ENCODE results near the gene ADAM11.
"Not testable (repeated sequence)": the region's sequence is repeated elsewhere in the genome, so short reads cannot be mapped to it uniquely, and the experiment has no call there.

Gene ADAM11, protein sequence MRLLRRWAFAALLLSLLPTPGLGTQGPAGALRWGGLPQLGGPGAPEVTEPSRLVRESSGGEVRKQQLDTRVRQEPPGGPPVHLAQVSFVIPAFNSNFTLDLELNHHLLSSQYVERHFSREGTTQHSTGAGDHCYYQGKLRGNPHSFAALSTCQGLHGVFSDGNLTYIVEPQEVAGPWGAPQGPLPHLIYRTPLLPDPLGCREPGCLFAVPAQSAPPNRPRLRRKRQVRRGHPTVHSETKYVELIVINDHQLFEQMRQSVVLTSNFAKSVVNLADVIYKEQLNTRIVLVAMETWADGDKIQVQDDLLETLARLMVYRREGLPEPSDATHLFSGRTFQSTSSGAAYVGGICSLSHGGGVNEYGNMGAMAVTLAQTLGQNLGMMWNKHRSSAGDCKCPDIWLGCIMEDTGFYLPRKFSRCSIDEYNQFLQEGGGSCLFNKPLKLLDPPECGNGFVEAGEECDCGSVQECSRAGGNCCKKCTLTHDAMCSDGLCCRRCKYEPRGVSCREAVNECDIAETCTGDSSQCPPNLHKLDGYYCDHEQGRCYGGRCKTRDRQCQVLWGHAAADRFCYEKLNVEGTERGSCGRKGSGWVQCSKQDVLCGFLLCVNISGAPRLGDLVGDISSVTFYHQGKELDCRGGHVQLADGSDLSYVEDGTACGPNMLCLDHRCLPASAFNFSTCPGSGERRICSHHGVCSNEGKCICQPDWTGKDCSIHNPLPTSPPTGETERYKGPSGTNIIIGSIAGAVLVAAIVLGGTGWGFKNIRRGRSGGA
- total RNA-seq = 0 to 3.2 (median 0.37) reads per million in 9 experiments

DNA sequence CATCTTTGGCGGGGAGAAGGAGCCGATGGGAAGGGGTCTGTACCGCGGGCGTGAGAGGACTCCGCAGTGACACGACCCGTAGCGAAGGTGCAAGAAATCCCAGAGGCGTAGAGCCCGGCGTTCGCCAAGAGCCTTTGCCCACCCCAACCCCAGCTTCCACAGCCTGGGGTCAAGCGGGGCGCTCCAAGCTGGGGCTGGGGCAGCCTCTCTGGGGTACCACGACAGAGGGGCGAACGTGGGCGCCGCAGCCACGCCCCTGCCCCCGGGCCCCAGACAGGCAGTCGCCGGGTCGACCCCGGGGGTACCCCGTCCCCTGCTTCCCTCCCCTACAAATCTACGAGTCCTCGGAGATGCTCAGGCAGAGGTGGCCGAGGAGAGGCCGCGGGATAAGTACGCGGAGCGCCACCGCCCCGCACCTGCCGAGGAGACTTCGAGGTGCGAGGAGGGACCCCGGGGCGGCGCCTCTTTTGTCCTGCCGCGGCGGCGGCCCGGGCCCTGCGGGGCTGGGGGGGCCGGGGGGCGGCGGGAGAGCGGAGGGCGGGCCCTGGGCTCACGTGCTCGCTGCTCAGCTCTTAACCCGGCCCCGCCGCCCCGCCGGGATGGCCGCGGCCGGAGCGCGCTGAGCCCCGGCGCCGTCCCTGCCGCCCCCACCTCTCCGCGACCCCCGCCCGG lies at the start of gene ADAM11:
TSS of gene ADAM11 (plus strand) at position 575 of the 672 bp plus-strand sequence. CDS start 212 bp downstream, outside the sequence.
- peaks cover 0 to 3% of the 10 kb centered on the region in 2 donors for H3K4me1 Mint-ChIP-seq (ENCODE audit: low read depth in 2 of 2)
- no peak within 1 kb of the TSS for H3K27ac Mint-ChIP-seq
- ATAC-seq (replicated peaks) = peak; percentile 69
- H3K4me3 Mint-ChIP-seq = peak within 1 kb of the TSS; percentile 66 to 72
- H3K9me3 Mint-ChIP-seq = no peaks in the 10 kb centered on the region
- DNase-seq = no peak
- peaks cover 5% of the 10 kb centered on the region for H3K36me3 Mint-ChIP-seq (ENCODE audit: insufficient read depth)
- H3K27me3 Mint-ChIP-seq = peaks cover 29 to 63% of the 10 kb centered on the region in 2 donors

DNA sequence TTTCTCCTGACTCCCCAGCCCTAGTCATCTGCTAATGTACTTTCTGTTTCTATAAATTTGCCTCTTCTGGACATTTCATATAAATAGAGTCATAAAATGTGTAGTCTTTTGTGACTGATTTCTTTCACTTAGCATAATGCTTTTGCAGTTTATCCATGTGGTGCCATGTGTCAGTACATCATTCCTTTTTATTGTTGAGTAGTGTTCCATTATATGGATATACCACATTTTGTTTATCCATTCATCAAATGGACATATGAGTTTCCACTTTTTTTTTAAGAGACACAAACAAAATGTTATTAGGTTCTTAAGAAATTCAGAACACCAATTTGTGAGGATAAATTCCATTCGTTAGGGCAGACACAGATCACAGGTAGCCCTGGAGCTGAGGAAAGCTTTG lies 39.3 kb upstream of the ADAM11 start:
- peaks cover 3% of the 10 kb centered on the region for H3K36me3 Mint-ChIP-seq (ENCODE audit: insufficient read depth)
- H3K4me1 Mint-ChIP-seq (ENCODE audit: low read depth in 2 of 2) = no peaks in the 10 kb centered on the region
- H3K9me3 Mint-ChIP-seq = no peaks in the 10 kb centered on the region
- ATAC-seq (replicated peaks) (no peak), DNase-seq (no peak)
- no peaks in the 10 kb centered on the region for H3K27me3 Mint-ChIP-seq
- H3K27ac Mint-ChIP-seq = peak overlapping the region in 1 of 2 donors; percentile 11
- H3K4me3 Mint-ChIP-seq = no peak overlapping the region

DNA sequence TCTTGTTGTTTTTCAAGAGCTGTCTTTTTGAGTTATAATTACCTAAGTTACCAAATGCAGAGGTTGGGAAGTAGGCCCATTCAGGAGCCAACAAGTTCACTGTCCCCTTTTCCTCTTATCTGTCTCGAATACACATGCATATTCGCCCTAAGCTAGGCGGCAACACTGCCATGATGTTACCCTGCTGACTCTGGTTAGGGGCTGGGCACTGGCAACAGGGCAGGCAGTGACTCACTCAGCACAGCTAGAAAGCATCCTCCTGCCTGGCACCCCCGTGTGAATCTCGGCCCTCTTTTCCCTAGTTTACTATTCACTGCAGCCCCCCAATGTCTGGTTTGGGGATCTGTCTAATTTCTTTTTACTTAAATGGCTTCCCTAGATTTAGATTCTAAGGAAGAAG lies 36.5 kb upstream of the ADAM11 start:
- DNase-seq (no peak), ATAC-seq (replicated peaks) (no peak)
- Mint-ChIP-seq H3K4me3 (no peak overlapping the region), H3K27ac (no peak overlapping the region), H3K9me3 (no peaks in the 10 kb centered on the region), H3K4me1 (ENCODE audit: low read depth in 2 of 2) (no peaks in the 10 kb centered on the region), H3K36me3 (ENCODE audit: insufficient read depth) (peaks cover 3% of the 10 kb centered on the region), H3K27me3 (no peaks in the 10 kb centered on the region)

DNA sequence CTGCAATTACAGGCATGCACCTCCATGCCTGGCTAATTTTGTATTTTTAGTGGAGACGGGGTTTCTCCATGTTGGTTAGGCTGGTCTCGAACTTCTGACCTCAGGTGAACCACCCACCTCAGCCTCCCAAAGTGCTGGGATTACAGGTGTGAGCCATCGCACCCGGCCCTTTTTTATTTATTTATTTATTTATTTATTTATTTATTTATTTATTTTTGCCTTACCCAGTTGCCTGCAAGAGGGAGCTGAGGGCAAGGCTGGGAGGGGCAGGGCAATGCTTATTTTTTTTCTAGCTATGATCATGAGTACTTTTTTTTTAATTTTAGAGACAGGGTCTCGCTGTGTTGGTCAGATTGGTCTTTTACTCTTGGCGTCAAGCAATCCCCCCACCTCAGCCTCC lies 32.7 kb upstream of the ADAM11 start:
- not testable (repeated sequence) for H3K27me3 Mint-ChIP-seq

DNA sequence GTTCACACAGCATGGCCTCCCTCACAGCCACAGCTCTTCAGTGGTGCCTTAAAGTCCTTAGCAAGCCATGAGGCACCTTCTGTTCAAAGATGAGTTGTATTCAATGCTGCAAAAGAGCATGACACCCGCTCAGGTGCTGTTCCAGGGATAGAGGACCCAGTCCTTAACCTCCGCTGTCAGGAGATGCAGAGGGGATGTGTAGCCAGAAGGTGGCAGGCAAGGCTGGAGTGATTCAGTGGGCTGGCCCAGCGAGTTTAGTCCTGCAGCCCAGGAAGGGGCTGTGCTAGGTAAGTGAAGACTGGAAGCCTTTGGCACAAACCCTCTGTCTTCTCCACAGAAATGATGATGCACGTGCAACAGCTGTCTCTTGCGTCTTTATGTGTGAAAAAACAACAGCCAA lies 25.0 kb upstream of the ADAM11 start:
- no peaks in the 10 kb centered on the region for H3K36me3 Mint-ChIP-seq (ENCODE audit: insufficient read depth)
- ATAC-seq (replicated peaks) (no peak), DNase-seq (no peak)
- no peak overlapping the region for H3K4me3 Mint-ChIP-seq
- no peaks in the 10 kb centered on the region for H3K4me1 Mint-ChIP-seq (ENCODE audit: low read depth in 2 of 2)
- H3K27me3 Mint-ChIP-seq = no peaks in the 10 kb centered on the region
- H3K9me3 Mint-ChIP-seq = no peaks in the 10 kb centered on the region
- H3K27ac Mint-ChIP-seq = no peak overlapping the region

More for the DNA sequence above, 32.7 kb upstream of the ADAM11 start:
- H3K4me3 Mint-ChIP-seq; H3K4me1 Mint-ChIP-seq (ENCODE audit: low read depth in 2 of 2); H3K27ac Mint-ChIP-seq; ATAC-seq (replicated peaks); H3K36me3 Mint-ChIP-seq (ENCODE audit: insufficient read depth); H3K9me3 Mint-ChIP-seq; DNase-seq: not testable (repeated sequence)

DNA sequence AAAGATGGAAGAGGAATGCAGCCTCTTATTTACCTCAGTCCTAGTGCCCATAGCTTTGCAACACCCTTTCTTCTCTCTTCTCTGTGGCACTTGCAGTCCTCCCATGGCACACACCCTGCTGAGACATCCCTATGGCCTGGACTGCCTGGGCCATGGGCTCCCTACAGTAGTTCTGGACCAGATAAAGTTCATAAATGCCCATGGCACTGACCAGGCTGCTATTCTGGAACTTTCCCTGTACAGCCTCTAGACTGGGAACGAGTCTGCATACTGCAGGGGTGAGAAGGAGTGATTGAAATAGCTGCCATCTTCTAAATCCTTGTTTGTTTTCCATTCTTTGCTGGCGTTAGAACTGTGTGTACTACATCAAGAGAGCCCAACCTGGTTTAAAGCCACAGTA lies 24.5 kb upstream of the ADAM11 start:
- H3K27me3 Mint-ChIP-seq = no peaks in the 10 kb centered on the region
- no peaks in the 10 kb centered on the region for H3K9me3 Mint-ChIP-seq
- no peaks in the 10 kb centered on the region for H3K4me1 Mint-ChIP-seq (ENCODE audit: low read depth in 2 of 2)
- ATAC-seq (replicated peaks) = no peak
- H3K4me3 Mint-ChIP-seq = no peak overlapping the region
- H3K36me3 Mint-ChIP-seq (ENCODE audit: insufficient read depth) = no peaks in the 10 kb centered on the region
- no peak overlapping the region for H3K27ac Mint-ChIP-seq
- no peak for DNase-seq

DNA sequence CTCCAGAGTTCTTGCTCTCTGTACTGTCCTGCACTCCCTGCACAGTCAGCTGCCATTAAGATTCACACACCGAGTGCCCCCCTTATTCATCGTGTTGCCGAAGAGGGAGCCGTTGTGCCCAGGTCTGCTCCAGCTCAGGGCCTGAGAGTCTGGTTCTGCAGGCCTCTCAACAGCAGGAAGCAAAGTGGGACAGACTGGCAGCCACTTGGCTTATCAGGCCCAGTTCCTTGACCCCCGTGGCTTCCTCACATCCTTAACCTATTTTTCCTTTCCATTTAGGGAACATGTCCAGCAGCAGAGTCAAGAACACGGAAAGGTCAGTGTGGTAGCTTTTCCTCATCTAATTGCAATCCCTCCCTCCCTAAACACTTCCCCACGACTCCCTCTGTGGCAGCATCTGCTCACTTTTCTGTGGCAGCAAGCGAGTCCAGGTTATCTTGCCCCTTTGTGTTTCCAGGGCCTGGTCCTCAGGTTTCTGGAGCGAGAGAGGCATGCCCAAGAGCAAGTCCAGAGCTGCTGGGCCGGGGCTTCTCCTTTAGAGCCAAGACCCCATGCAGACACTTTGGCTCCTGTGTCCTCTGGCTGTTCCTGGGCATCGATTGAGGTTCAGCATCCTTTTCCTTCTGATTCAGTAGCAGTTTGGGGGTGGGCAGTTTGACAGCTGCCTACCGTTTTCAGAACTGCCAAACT lies 22.1 kb upstream of the ADAM11 start:
- Mint-ChIP-seq H3K4me1 (ENCODE audit: low read depth in 2 of 2) (no peaks in the 10 kb centered on the region), H3K27ac (no peak overlapping the region), H3K4me3 (no peak overlapping the region), H3K9me3 (no peaks in the 10 kb centered on the region), H3K36me3 (ENCODE audit: insufficient read depth) (no peaks in the 10 kb centered on the region), H3K27me3 (no peaks in the 10 kb centered on the region)
- DNase-seq (no peak), ATAC-seq (replicated peaks) (no peak)

DNA sequence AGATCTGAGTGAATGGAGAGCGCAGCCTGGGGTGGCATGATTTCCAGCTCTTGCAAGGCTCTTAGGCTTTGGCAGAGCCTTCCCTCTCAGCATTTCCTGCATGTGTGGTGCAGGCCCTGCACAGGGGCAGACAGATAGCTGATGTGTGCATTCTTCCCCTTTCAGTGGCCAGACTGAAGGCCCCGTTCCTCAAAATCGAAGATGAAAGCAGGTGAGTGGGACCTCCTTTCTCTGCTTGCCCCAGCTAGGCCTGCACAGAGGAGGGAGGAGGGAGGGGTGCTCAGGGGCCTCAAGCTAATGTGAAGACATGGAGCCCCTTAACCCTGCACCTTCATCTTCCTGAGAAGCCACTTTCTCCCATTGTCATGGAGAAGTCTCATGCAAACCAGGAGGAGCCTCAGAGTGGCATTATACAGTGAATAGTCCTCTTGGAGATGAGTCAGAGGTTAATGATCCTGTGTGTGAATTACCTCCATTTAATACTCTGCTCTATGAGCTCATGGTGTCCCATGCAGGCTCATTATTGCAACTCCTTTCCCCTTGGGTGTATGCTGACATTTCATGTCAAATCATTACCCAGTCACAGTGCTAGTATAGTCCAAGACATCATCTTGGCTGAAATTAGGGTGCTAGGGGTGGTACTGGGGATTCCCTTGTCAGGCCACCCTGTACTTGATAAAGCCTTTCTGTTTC lies 20.4 kb upstream of the ADAM11 start:
- Mint-ChIP-seq H3K4me3 (no peak overlapping the region), H3K27ac (no peak overlapping the region), H3K36me3 (ENCODE audit: insufficient read depth) (no peaks in the 10 kb centered on the region), H3K4me1 (ENCODE audit: low read depth in 2 of 2) (no peaks in the 10 kb centered on the region), H3K9me3 (no peaks in the 10 kb centered on the region), H3K27me3 (no peaks in the 10 kb centered on the region)
- ATAC-seq (replicated peaks) (no peak), DNase-seq (no peak)

DNA sequence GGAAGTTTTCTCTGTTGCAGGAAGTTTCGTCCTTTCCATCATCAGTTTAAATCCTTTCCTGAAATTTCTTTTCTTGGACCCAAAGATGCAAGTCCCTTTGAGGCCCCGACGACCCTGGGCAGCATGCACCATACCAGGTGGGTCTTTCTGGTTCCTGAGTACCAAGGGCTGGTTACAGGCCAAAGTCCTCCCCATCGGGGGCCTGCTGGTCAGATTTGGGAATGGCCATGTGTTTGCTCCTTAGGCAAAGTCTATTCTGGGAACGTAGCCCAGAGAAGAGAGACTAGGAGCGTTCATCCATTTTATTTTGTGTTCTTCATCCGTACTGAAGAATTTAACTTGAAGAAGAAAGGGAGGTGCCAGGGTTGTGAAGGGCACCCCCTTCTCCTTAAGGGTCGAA lies 17.5 kb upstream of the ADAM11 start:
- Mint-ChIP-seq H3K27me3 (no peaks in the 10 kb centered on the region), H3K27ac (no peak overlapping the region), H3K9me3 (no peaks in the 10 kb centered on the region), H3K36me3 (ENCODE audit: insufficient read depth) (no peaks in the 10 kb centered on the region), H3K4me3 (no peak overlapping the region), H3K4me1 (ENCODE audit: low read depth in 2 of 2) (no peaks in the 10 kb centered on the region)
- ATAC-seq (replicated peaks) (no peak), DNase-seq (no peak)

DNA sequence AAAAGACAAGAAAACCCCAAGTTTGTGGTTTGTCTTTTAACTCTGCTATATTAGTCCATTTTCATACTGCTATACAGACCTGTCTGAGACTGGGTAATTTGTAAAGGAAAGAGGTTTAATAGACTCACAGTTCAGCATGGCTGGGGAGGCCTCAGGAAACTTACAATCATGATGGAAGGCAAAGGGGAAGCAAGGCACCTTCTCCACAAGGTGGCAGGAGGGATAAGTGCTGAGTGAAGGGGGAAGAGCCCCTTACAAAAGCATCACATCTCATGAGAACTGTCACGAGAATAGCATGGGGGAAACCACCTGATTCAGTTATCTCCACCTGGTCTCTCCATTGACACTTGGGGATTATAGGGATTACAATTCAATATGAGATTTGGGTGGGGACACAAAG lies 13.5 kb upstream of the ADAM11 start:
- Mint-ChIP-seq H3K27me3 (no peaks in the 10 kb centered on the region), H3K27ac (no peak overlapping the region), H3K4me1 (ENCODE audit: low read depth in 2 of 2) (peaks cover 0 to 3% of the 10 kb centered on the region in 2 donors), H3K4me3 (no peak overlapping the region), H3K36me3 (ENCODE audit: insufficient read depth) (no peaks in the 10 kb centered on the region), H3K9me3 (no peaks in the 10 kb centered on the region)
- DNase-seq (no peak), ATAC-seq (replicated peaks) (no peak)

DNA sequence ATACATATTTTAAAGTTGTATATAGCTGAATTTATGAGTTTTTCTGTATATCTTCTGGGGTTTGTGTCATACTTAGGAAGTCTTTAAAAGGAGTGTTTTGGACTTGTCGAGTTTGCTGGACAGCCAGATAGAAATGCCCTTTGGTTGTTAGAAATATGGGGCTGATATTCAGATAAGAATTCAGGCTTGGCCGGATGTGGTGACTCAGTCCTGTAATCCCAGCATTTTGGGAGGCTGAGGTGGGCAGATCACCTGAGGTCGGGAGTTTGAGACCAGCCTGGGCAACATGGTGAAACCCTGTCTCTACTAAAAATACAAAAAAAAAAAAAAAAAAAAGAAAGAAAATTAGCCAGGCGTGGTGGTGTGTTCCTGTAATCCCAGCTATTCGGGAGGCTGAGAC lies 13.1 kb upstream of the ADAM11 start:
- H3K4me3 Mint-ChIP-seq; H3K36me3 Mint-ChIP-seq (ENCODE audit: insufficient read depth); H3K27me3 Mint-ChIP-seq; ATAC-seq (replicated peaks); H3K9me3 Mint-ChIP-seq; H3K27ac Mint-ChIP-seq; H3K4me1 Mint-ChIP-seq (ENCODE audit: low read depth in 2 of 2); DNase-seq: not testable (repeated sequence)

DNA sequence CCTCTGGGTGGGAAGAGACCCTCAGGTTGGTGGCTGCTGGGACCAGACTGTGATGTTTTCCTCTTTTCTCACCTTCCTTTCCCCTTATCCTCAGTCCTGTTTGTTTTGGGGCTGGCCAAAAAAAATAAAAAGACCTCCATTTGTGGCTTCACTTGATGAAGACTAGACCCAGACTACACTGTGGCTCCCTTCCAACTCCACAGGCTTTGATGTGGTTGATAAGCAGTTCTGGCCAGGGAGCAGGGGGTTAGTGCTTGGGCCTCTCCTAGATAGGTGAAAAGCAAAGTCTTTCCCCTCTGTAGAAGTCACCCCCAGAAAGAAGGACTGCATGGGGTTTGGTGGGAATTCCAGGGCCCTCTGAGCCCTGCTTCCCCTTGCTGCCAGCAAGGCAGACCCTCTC lies 11.2 kb upstream of the ADAM11 start:
- Mint-ChIP-seq H3K4me3 (no peak overlapping the region), H3K9me3 (no peaks in the 10 kb centered on the region), H3K27me3 (no peaks in the 10 kb centered on the region), H3K36me3 (ENCODE audit: insufficient read depth) (no peaks in the 10 kb centered on the region), H3K27ac (no peak overlapping the region), H3K4me1 (ENCODE audit: low read depth in 2 of 2) (peaks cover 0 to 3% of the 10 kb centered on the region in 2 donors)
- DNase-seq (no peak), ATAC-seq (replicated peaks) (no peak)

Data from effector memory CD8-positive, alpha-beta T cell (primary cell).